Activated naive CD4-positive, alpha-beta T cell treated with anti-CD3 and anti-CD28 coated beads, Interleukin-2, amount 10 ng/mL, durations not matched to agents 7 days and 5 days (primary cell): Measurements from ENCODE around the gene ERVK3-1.

Experiments
- CTCF ChIA-PET: fragments of 350-600 bp; sonication (Branson Sonifier 250); formaldehyde crosslinking; loops from one replicate; lab custom pipeline; 2021; ENCODE audit warnings: antibody characterized with exemption; lab: Charles Lee
- DNase-seq: peaks from one replicate; pipeline ENCODE4 v3.0.0-alpha.2; 2020
- H3K27ac Mint-ChIP-seq: one replicate; pipeline ENCODE4 v1.8.0; 2021; ENCODE audit warnings: mild to moderate bottlenecking, moderate library complexity, mixed read lengths
- H3K27me3 Mint-ChIP-seq: one replicate; pipeline ENCODE4 v1.8.0; 2021; ENCODE audit warnings: mild to moderate bottlenecking, mixed read lengths
- H3K36me3 Mint-ChIP-seq: one replicate; pipeline ENCODE4 v1.8.0; 2021; ENCODE audit warnings: mixed read lengths
- H3K4me1 Mint-ChIP-seq: one replicate; pipeline ENCODE4 v1.8.0; 2021; ENCODE audit warnings: mixed read lengths
- H3K4me3 Mint-ChIP-seq: one replicate; pipeline ENCODE4 v1.8.0; 2021; ENCODE audit warnings: mild to moderate bottlenecking, moderate library complexity, mixed read lengths
- H3K9me3 Mint-ChIP-seq: one replicate; pipeline ENCODE4 v1.8.0; 2021; ENCODE audit warnings: mixed read lengths

The ERVK3-1 gene

DNA sequence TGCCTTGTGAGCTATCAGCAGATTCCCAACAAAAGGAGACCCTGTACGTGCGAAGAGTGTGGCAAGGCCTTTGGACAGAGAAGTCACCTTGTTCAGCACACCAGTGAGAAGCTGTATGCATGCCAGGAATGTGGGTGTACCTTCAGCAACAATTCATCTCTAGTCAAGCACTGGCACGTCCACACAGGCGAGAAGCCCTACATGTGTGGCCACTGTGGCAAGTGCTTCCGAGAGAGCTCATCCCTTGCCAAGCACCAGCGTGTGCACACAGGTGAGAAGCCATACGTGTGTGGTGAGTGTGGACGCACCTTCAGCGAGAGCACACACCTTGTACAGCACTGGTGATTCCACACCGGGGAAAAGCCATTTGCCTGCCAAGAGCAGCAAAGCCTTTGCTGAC is 14.1 kb downstream of the ERVK3-1 start:
- CTCF ChIA-PET, result no interaction called here
- H3K27me3 Mint-ChIP-seq, result no peaks in the 10 kb centered on the region

GRCh38 chr19:58325311-58326022 is 20.3 kb downstream of the ERVK3-1 start:
- Mint-ChIP-seq H3K27ac (no peak overlapping the region), H3K4me1 (no peaks in the 10 kb centered on the region), H3K4me3 (no peak overlapping the region), H3K27me3 (no peaks in the 10 kb centered on the region), H3K9me3 (no peaks in the 10 kb centered on the region), H3K36me3 (peaks cover 3% of the 10 kb centered on the region)
- CTCF ChIA-PET, result no interaction called here
- no peak for DNase-seq

More for the DNA sequence above, 14.1 kb downstream of the ERVK3-1 start:
- Mint-ChIP-seq H3K4me1 (no peaks in the 10 kb centered on the region), H3K4me3 (no peak overlapping the region), H3K27ac (no peak overlapping the region), H3K9me3 (no peaks in the 10 kb centered on the region), H3K36me3 (peaks cover 28% of the 10 kb centered on the region)
- no peak for DNase-seq

DNA sequence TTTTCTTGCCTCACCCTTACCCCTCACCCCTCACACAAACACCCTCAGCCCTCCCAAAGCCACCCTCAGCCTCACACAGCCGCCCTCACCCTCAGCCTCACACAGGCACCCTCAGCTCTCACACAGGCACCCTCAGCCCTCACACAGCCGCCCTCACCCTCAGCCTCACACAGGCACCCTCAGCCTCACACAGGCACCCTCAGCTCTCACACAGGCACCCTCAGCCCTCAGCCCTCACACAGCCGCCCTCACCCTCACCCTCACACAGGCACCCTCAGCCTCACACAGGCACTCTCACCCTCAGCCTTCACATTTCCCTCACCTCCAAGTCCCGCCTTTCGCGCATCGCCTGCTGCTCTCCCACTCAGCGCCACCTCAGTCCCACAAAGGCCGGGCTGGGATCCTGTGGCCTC is 21.3 kb downstream of the ERVK3-1 start:
- Mint-ChIP-seq H3K4me1 (no peaks in the 10 kb centered on the region), H3K27me3 (no peaks in the 10 kb centered on the region), H3K36me3 (peaks cover 3% of the 10 kb centered on the region)

DNA sequence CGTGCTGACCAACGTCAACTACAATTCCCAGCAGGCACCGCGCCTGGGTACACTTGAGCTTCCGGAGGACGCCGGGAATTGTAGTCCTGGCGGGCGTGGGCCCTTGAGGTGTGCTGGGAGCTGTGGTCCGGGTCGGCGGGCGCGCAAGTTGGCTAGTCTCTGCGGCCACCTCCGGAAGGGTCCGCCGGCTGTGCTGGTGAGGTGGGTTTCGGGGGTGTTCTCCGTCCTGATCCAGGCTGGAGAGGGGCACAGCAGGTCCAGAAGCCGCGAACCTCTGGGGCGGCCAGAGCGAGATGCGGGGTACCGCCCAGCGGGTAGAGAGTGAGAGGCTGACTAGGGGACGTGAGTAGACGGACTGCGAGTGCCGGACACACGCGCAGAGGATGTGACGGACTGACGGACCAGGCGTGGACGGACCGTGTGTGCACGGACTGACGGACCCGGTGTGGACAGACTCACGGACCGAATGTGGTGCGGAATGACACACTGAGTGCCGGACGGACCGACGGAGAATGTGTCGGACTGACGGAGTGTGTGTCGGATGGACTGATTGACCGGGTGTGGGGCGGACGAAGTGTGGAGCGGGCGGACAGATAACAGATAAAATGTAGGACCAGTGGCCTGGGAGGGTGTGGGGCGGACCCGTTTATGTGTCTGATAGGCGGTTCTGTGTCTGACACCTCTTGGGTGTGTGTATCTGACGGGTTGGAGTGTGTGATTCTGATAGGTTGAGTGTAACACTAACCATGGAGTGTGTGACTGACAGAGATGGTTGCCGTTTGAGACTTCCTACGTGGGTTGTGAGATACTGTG is 21.9 kb downstream of the ERVK3-1 start, which contains the start of gene ZSCAN22:
ZSCAN22 (plus strand) TSS at position 81 of the 813 bp plus-strand sequence. CDS start 7,809 bp downstream, outside the sequence.
- Mint-ChIP-seq H3K27me3 (no peaks in the 10 kb centered on the region), H3K9me3 (no peaks in the 10 kb centered on the region), H3K4me3 (no peak within 1 kb of the TSS), H3K27ac (no peak within 1 kb of the TSS), H3K36me3 (peaks cover 3% of the 10 kb centered on the region), H3K4me1 (no peaks in the 10 kb centered on the region)
- CTCF ChIA-PET, result interaction anchor here (0.7 to 1.1 kb wide), 2 partner anchors 158 to 193 kb away, joined by 3 to 4 read pairs; partner anchors contain the start of gene ZBTB45
- peak; percentile 95 for DNase-seq

More for the DNA sequence above, 21.3 kb downstream of the ERVK3-1 start:
- H3K9me3 Mint-ChIP-seq, result no peaks in the 10 kb centered on the region
- H3K27ac Mint-ChIP-seq, result no peak overlapping the region
- DNase-seq, result no peak
- H3K4me3 Mint-ChIP-seq, result no peak overlapping the region
- CTCF ChIA-PET, result interaction anchor here (0.7 to 1.1 kb wide), 2 partner anchors 158 to 193 kb away, joined by 3 to 4 read pairs; partner anchors contain the start of gene ZBTB45

- no peak overlapping the region for H3K27ac Mint-ChIP-seq
- H3K4me1 Mint-ChIP-seq, result no peaks in the 10 kb centered on the region
- CTCF ChIA-PET, result no interaction called here
- no peak overlapping the region for H3K4me3 Mint-ChIP-seq
- DNase-seq, result peak; percentile 38
- H3K36me3 Mint-ChIP-seq, result no peaks in the 10 kb centered on the region
- H3K9me3 Mint-ChIP-seq, result no peaks in the 10 kb centered on the region
- no peaks in the 10 kb centered on the region for H3K27me3 Mint-ChIP-seq
These were observed 23.8 kb downstream of the ERVK3-1 start for GRCh38 chr19:58328999-58329398.

DNA sequence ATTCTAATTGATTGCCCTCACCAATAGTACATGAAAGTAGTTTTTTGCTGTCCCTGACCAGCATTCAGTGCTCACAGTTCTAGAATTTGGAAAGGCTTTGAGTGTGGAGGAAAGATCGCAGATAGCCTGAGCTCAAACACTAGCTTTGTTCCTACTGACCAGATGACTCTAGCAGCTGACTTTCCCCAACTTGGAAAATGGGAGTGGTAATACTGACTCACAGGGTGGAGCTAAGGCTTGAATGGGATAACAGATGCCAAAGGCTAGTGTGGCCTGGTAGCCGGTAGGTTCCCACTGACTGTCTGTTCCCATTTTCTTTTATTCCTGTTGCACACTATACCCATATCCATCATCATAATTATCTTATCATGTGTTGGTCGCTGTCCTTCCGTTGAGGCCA is 25.3 kb downstream of the ERVK3-1 start:
- Mint-ChIP-seq H3K9me3 (no peaks in the 10 kb centered on the region), H3K27me3 (no peaks in the 10 kb centered on the region), H3K36me3 (peaks cover 10% of the 10 kb centered on the region), H3K4me3 (no peak overlapping the region), H3K27ac (no peak overlapping the region), H3K4me1 (no peaks in the 10 kb centered on the region)
- CTCF ChIA-PET, result no interaction called here
- no peak for DNase-seq

- Mint-ChIP-seq H3K27ac (no peak overlapping the region), H3K27me3 (no peaks in the 10 kb centered on the region), H3K36me3 (peaks cover 24% of the 10 kb centered on the region), H3K9me3 (no peaks in the 10 kb centered on the region), H3K4me3 (no peak overlapping the region), H3K4me1 (no peaks in the 10 kb centered on the region)
- CTCF ChIA-PET, result no interaction called here
- DNase-seq, result no peak
These were observed 27.5 kb downstream of the ERVK3-1 start for GRCh38 chr19:58332697-58333096.

DNA sequence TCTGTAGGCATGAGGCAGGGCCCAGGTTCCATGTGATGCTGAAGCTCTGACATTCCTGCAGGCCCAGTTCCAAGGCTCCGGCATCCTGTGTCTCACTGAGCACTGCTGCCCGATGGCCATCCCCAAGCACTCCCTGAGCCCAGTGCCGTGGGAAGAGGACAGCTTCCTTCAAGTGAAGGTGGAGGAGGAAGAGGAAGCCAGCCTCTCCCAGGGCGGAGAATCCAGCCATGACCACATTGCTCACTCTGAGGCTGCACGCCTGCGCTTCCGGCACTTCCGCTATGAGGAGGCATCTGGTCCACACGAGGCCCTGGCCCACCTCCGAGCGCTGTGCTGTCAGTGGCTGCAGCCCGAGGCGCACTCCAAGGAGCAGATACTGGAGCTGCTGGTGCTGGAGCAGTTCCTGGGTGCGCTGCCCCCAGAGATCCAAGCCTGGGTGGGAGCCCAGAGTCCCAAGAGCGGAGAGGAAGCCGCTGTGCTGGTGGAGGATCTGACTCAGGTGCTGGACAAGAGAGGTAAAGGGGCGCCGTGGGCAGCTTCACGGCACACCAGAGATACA is 29.6 kb downstream of the ERVK3-1 start:
- Mint-ChIP-seq H3K27ac (no peak overlapping the region), H3K4me1 (no peaks in the 10 kb centered on the region), H3K9me3 (peaks cover 17% of the 10 kb centered on the region), H3K27me3 (no peaks in the 10 kb centered on the region), H3K4me3 (no peak overlapping the region), H3K36me3 (peaks cover 41% of the 10 kb centered on the region)
- DNase-seq, result no peak
- CTCF ChIA-PET, result no interaction called here

DNA sequence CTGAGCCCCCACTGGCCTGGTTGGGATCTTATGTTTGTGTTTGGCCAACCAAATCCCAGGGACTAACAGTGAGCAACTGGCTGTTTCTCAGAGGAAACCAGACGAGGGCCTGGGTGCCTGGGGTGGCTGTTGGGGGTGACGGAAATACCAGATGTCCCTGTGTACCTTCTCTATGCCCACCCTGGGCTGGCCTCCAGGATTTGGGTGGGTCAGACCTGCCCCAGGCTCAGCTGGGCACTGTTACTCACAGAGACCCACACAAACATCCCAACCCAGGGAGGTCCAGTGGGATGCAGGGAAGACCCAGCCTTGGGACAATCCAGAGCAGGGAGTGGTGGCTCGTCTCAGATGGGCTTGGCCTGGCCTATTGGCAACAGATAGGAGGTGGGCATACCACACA is 30.5 kb downstream of the ERVK3-1 start:
- CTCF ChIA-PET, result interaction anchor here (0.7 kb wide), 1 partner anchor 101 kb away, joined by 3 read pairs; no protein-coding TSS in a partner anchor
- H3K27ac Mint-ChIP-seq, result no peak overlapping the region
- H3K27me3 Mint-ChIP-seq, result no peaks in the 10 kb centered on the region
- H3K36me3 Mint-ChIP-seq, result peaks cover 46% of the 10 kb centered on the region
- H3K9me3 Mint-ChIP-seq, result peaks cover 20% of the 10 kb centered on the region
- no peak for DNase-seq
- no peak overlapping the region for H3K4me3 Mint-ChIP-seq
- H3K4me1 Mint-ChIP-seq, result no peaks in the 10 kb centered on the region

DNA sequence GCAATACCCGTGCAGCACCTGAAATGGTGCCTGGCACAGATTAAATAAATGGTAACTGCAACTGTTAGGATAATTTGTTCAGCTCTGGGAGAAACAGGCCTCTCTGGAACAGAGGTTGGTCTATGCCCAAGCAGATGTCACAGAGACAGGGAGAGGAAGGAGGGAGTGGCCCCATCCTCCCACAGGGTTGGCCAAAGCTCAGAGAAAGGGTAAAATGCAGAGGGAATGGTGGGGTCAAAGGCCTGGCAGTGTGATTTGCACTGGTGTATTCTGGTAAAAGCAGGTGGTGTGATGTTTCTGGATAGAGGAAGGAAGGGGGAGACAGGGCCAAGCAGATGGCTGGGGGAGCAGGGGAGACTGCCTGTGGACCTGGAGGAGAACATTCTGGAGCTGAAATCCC is 31.0 kb downstream of the ERVK3-1 start:
- Mint-ChIP-seq H3K4me3 (no peak overlapping the region), H3K27ac (no peak overlapping the region), H3K27me3 (no peaks in the 10 kb centered on the region), H3K9me3 (peaks cover 21% of the 10 kb centered on the region), H3K4me1 (no peaks in the 10 kb centered on the region), H3K36me3 (peaks cover 52% of the 10 kb centered on the region)
- CTCF ChIA-PET, result no interaction called here
- DNase-seq, result no peak

DNA sequence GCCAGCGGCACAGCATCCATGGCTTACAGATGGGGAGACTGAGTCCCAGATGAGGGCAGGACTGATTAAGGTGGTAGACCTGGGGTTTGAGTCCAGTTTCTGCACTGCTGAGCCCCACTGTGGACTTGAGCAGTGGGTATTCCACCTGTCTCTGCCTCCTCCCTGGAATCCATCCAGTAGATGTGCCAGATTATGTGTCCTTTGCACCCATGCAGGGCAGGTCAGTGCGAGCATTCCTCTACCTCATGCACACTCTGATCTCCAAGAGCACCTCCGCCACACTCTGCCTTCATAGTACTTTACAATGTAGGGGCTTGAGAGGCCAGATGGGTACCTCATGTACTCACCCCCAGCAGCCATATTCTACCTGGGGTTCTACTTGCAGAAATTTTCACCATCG is 31.6 kb downstream of the ERVK3-1 start:
- Mint-ChIP-seq H3K9me3 (peaks cover 23% of the 10 kb centered on the region), H3K27me3 (no peaks in the 10 kb centered on the region), H3K4me1 (no peaks in the 10 kb centered on the region), H3K4me3 (no peak overlapping the region), H3K36me3 (peaks cover 57% of the 10 kb centered on the region), H3K27ac (no peak overlapping the region)
- CTCF ChIA-PET, result no interaction called here
- DNase-seq, result no peak

DNA sequence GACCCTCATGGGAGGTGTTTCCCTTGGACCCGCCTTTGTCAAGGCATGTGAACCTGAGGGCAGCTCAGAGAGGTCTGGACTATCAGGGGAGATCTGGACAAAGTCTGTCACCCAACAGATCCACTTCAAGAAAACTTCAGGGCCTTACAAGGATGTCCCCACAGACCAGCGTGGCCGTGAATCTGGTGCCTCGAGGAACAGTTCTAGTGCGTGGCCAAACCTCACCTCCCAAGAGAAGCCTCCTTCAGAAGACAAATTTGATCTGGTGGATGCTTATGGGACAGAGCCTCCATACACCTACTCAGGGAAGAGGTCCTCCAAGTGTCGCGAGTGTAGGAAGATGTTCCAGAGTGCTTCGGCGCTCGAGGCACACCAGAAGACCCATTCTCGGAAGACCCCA is 33.2 kb downstream of the ERVK3-1 start:
- Mint-ChIP-seq H3K4me3 (no peak overlapping the region), H3K36me3 (peaks cover 61% of the 10 kb centered on the region), H3K27ac (no peak overlapping the region), H3K4me1 (no peaks in the 10 kb centered on the region), H3K9me3 (peaks cover 23% of the 10 kb centered on the region), H3K27me3 (no peaks in the 10 kb centered on the region)
- no peak for DNase-seq
- CTCF ChIA-PET, result no interaction called here

DNA sequence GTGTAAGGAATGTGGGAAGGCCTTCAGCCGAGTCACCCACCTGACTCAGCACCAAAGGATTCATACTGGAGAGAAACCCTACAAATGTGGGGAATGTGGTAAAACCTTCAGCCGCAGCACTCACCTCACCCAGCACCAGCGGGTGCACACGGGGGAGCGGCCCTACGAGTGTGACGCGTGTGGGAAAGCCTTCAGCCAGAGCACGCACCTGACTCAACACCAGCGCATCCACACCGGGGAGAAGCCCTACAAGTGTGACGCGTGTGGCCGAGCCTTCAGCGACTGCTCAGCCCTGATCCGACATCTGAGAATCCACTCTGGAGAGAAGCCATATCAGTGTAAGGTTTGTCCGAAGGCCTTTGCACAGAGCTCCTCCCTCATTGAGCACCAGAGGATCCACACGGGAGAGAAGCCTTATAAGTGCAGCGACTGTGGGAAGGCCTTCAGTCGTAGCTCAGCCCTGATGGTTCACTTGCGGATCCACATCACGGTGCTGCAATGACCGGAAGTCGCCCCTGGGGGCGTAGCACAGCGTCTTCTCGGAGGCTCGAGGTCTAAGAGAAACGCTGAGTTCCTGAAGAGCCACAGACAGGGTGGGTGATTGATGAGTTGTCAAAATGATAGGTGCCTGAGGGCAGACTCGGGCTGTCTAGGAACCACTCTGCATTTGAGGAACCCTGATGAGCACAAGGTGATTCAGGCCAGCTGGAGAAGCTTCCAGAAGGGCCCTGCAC is 33.8 kb downstream of the ERVK3-1 start:
- no peak for DNase-seq
- Mint-ChIP-seq H3K36me3 (peaks cover 61% of the 10 kb centered on the region), H3K4me1 (no peaks in the 10 kb centered on the region), H3K27me3 (no peaks in the 10 kb centered on the region), H3K27ac (no peak overlapping the region), H3K4me3 (no peak overlapping the region), H3K9me3 (peaks cover 25% of the 10 kb centered on the region)
- CTCF ChIA-PET, result no interaction called here

DNA sequence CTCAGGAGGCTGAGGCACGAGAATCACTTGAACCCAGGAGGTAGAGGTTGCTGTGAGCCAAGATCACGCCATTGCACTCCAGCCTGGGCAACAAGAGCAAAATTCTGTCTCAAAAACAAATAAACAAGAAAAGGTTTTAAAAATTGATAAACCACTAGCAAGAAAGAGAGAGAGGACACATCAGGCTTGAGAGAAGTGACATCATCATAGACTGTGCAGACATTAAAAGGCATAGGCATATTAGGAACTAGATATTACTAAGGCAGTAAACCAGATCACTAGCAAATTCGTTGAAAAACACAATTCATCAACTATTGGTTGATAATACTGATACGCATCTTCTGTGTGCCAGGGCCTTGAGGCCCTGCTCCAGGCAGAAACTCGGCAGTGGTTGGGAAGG is 40.4 kb downstream of the ERVK3-1 start:
- peaks cover 21% of the 10 kb centered on the region for H3K36me3 Mint-ChIP-seq
- CTCF ChIA-PET, result no interaction called here
- peaks cover 6% of the 10 kb centered on the region for H3K9me3 Mint-ChIP-seq

More for the DNA sequence above, 40.4 kb downstream of the ERVK3-1 start:
- Mint-ChIP-seq H3K27ac (no peak overlapping the region), H3K4me1 (peaks cover 29% of the 10 kb centered on the region), H3K4me3 (peak overlapping the region; percentile 86), H3K27me3 (peaks cover 36% of the 10 kb centered on the region)
- no peak for DNase-seq
